ENCODE data around the gene TRABD2B. TPM values are rescaled to one million over a fixed set of nuclear protein-coding genes. Genes with fewer than 3 reads are reported as not detected.
A peak's percentile ranks its signal among the peaks of the same experiment; 100 is the strongest.

The TRABD2B gene
- total and polyA plus RNA-seq, 2 of the 13 experiments (the other 11 are each of a cell fraction or from before 2014, with no cell fraction given), result 0.04 TPM; not detected in 1

DNA sequence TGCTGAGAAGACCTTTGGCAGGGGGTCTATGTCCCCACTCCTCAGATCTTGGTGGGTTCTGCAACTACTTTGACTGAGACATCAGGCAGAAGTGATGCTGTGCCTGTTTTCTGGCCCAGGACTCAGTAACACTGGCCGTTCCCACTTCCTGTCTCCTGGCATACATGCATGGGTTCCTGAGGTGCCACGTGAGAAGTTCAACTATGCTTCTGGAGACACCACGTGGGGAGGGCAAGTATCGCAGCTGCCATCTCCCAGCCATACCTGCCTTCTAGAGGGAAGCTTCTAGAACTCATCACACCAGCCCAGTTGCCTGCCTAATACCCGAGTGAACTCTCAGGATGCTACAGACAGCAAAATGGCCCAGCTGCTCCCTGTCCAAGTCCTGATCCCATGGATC, 65.8 kb downstream of the TRABD2B start (continued):
- TF ChIP-seq, protein P1, sequence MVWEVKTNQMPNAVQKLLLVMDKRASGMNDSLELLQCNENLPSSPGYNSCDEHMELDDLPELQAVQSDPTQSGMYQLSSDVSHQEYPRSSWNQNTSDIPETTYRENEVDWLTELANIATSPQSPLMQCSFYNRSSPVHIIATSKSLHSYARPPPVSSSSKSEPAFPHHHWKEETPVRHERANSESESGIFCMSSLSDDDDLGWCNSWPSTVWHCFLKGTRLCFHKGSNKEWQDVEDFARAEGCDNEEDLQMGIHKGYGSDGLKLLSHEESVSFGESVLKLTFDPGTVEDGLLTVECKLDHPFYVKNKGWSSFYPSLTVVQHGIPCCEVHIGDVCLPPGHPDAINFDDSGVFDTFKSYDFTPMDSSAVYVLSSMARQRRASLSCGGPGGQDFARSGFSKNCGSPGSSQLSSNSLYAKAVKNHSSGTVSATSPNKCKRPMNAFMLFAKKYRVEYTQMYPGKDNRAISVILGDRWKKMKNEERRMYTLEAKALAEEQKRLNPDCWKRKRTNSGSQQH (CRISPR knock-in tag; IDR thresholded peaks at IDR 0.05; ENCODE audit: low read depth), result 0 out of 2 replicates have a peak, but pooled peaks have one; percentile 44
- TF ChIP-seq REPIN1 (CRISPR knock-in tag; IDR thresholded peaks at IDR 0.05; ENCODE audit: borderline replicate concordance, low read depth), result 0 out of 2 replicates have a peak, but pooled peaks have one; percentile 21
- 0 out of 2 replicates have a peak, but pooled peaks have one; percentile 37 for TF ChIP-seq ZNF263 (CRISPR knock-in tag; IDR thresholded peaks at IDR 0.05)
- TF ChIP-seq ZNF501 (CRISPR knock-in tag; IDR thresholded peaks at IDR 0.05), result no peak
- TF ChIP-seq LBX2 (CRISPR knock-in tag; IDR thresholded peaks at IDR 0.05; ENCODE audit: borderline replicate concordance), result no peak
- peak; percentile 30; the same call in 1 of the 2 replicates for TF ChIP-seq NR2C2 (CRISPR knock-in tag; IDR thresholded peaks at IDR 0.05; ENCODE audit: borderline replicate concordance)
- no peak for TF ChIP-seq IRF2 (CRISPR knock-in tag; IDR thresholded peaks at IDR 0.05)
- no peak for TF ChIP-seq ZSCAN22 (CRISPR knock-in tag; IDR thresholded peaks at IDR 0.05)
- peak; percentile 68 for TF ChIP-seq BHLHE40 (IDR thresholded peaks at IDR 0.05; ENCODE audit: low read length)
- TF ChIP-seq SATB2 (CRISPR knock-in tag; IDR thresholded peaks at IDR 0.05), result no peak
- no peak for TF ChIP-seq ZNF557 (CRISPR knock-in tag; IDR thresholded peaks at IDR 0.05)
- TF ChIP-seq RORA (CRISPR knock-in tag; IDR thresholded peaks at IDR 0.05), result no peak
- TF ChIP-seq CEBPB (IDR thresholded peaks at IDR 0.05; ENCODE audit: borderline replicate concordance, low read depth, low read length), result no peak
- TF ChIP-seq, protein P2, sequence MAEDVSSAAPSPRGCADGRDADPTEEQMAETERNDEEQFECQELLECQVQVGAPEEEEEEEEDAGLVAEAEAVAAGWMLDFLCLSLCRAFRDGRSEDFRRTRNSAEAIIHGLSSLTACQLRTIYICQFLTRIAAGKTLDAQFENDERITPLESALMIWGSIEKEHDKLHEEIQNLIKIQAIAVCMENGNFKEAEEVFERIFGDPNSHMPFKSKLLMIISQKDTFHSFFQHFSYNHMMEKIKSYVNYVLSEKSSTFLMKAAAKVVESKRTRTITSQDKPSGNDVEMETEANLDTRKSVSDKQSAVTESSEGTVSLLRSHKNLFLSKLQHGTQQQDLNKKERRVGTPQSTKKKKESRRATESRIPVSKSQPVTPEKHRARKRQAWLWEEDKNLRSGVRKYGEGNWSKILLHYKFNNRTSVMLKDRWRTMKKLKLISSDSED (CRISPR knock-in tag; IDR thresholded peaks at IDR 0.05), result no peak
- no peak for TF ChIP-seq JARID2 (CRISPR knock-in tag; IDR thresholded peaks at IDR 0.05; ENCODE audit: insufficient replicate concordance)
- TF ChIP-seq SIN3A (IDR thresholded peaks at IDR 0.05; ENCODE audit: borderline replicate concordance, low read depth, low read length), result no peak
- TF ChIP-seq, protein P3, sequence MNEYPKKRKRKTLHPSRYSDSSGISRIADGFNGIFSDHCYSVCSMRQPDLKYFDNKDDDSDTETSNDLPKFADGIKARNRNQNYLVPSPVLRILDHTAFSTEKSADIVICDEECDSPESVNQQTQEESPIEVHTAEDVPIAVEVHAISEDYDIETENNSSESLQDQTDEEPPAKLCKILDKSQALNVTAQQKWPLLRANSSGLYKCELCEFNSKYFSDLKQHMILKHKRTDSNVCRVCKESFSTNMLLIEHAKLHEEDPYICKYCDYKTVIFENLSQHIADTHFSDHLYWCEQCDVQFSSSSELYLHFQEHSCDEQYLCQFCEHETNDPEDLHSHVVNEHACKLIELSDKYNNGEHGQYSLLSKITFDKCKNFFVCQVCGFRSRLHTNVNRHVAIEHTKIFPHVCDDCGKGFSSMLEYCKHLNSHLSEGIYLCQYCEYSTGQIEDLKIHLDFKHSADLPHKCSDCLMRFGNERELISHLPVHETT (CRISPR knock-in tag; conservative IDR thresholded peaks at IDR 0.05), result no peak
- peak; percentile 35; the same call in 1 of the 2 replicates for TF ChIP-seq CBX5 (CRISPR knock-in tag; IDR thresholded peaks at IDR 0.05; ENCODE audit: borderline replicate concordance)
- TF ChIP-seq ETV6 (CRISPR knock-in tag; conservative IDR thresholded peaks at IDR 0.05), result no peak
- no peak for TF ChIP-seq ZKSCAN8 (CRISPR knock-in tag; IDR thresholded peaks at IDR 0.05; ENCODE audit: borderline replicate concordance)
- TF ChIP-seq ZNF75D (CRISPR knock-in tag; IDR thresholded peaks at IDR 0.05; ENCODE audit: borderline replicate concordance), result no peak
- TF ChIP-seq USF2 (IDR thresholded peaks at IDR 0.05; ENCODE audit: low read depth, low read length), result peak; percentile 37; the same call in 1 of the 2 replicates
- no peak for TF ChIP-seq USF2 (CRISPR knock-in tag; IDR thresholded peaks at IDR 0.05; ENCODE audit: borderline replicate concordance)
- TF ChIP-seq FOSL2 (CRISPR knock-in tag; IDR thresholded peaks at IDR 0.05), result peak; percentile 44; the same call in 1 of the 2 replicates
- TF ChIP-seq ZNF644 (CRISPR knock-in tag; IDR thresholded peaks at IDR 0.05; ENCODE audit: low read depth), result no peak
